HG02970 (cell line): ENCODE data around the gene PPT2.
"Not testable (repeated sequence)": the region's sequence is repeated elsewhere in the genome, so short reads cannot be mapped to it uniquely, and the experiment has no call there.

ENCODE experiments used
- ATAC-seq: cut with Tn5 transposase; IDR thresholded peaks from one replicate; pipeline ENCODE4 v1.9.1; 2021; ENCODE audit warnings: mild to moderate bottlenecking, moderate library complexity, moderate number of reproducible peaks; ENCODE audit not compliant: unreplicated experiment, low FRiP score

PPT2 gene

GRCh38 chr6:32187725-32188380 lies 33.9 kb downstream of the PPT2 start:
- not testable (repeated sequence) for ATAC-seq

- no peak for ATAC-seq
Measured at GRCh38 chr6:32188381-32189068, 34.6 kb downstream of the PPT2 start.

GRCh38 chr6:32189069-32189741 lies 35.3 kb downstream of the PPT2 start:
- ATAC-seq, result no peak

GRCh38 chr6:32189742-32190053 lies 35.8 kb downstream of the PPT2 start:
- no peak for ATAC-seq

- ATAC-seq, result peak; percentile 51
Measured at GRCh38 chr6:32190054-32190851, 36.3 kb downstream of the PPT2 start, which contains the start of gene PBX2. Gene PBX2 (minus strand): TSS chr6:32190202. CDS start chr6:32189915, 287 bp downstream.

- ATAC-seq, result no peak
Measured at GRCh38 chr6:32190911-32191677, 37.2 kb downstream of the PPT2 start.

- ATAC-seq, result no peak
Measured at GRCh38 chr6:32191696-32192607, 38.0 kb downstream of the PPT2 start.

- no peak for ATAC-seq
Measured at GRCh38 chr6:32192608-32193039, 38.7 kb downstream of the PPT2 start, which contains the start of gene GPSM3. Gene GPSM3 (minus strand): TSS chr6:32192643. CDS start chr6:32192513, 130 bp downstream.

GRCh38 chr6:32193096-32193495 lies 39.2 kb downstream of the PPT2 start:
- not testable (repeated sequence) for ATAC-seq

GRCh38 chr6:32194388-32194787 lies 40.4 kb downstream of the PPT2 start:
- no peak for ATAC-seq

- ATAC-seq, result no peak
Measured at GRCh38 chr6:32194825-32195651, 41.1 kb downstream of the PPT2 start.

GRCh38 chr6:32195652-32195901 lies 41.6 kb downstream of the PPT2 start:
- peak; percentile 68 for ATAC-seq

- peak; percentile 77 for ATAC-seq
Measured at GRCh38 chr6:32195902-32196681, 42.2 kb downstream of the PPT2 start.

GRCh38 chr6:32196682-32197616 lies 43.0 kb downstream of the PPT2 start:
- ATAC-seq, result no peak

GRCh38 chr6:32198345-32198696 lies 44.4 kb downstream of the PPT2 start:
- no peak for ATAC-seq

GRCh38 chr6:32198866-32199265 lies 44.9 kb downstream of the PPT2 start:
- ATAC-seq, result no peak
